HCT116 (cell line): ENCODE measurements around the gene TRAIP. TPM values are rescaled to one million over a fixed set of nuclear protein-coding genes. Genes with fewer than 3 reads are reported as not detected.

ENCODE experiments used
- ATAC-seq: fragments of 200-7000 bp; cut with Tn5 transposase; 2 replicates; pipeline ENCODE4 v1.9.1; 2020; ENCODE audit warnings: mild to moderate bottlenecking, moderate library complexity
- BruUV-seq: library from RNA; stranded (reverse); fragments of 400-500 nt; replicated peaks from 2 replicates; lab custom pipeline; 2021; lab: Mats Ljungman, UMichigan
- CTCF ChIA-PET: fragments of 300-600 bp; sonication (Branson Sonifier 250); formaldehyde crosslinking; loops from one replicate; lab custom pipeline; 2021; ENCODE audit warnings: antibody characterized with exemption; lab: Charles Lee
- POLR2A ChIA-PET: fragments of 300-600, 350-600 bp; sonication (Branson Sonifier 250); formaldehyde crosslinking; loops from one replicate; lab custom pipeline; 2021; ENCODE audit warnings: antibody characterized with exemption; lab: Charles Lee
- RAD21 ChIA-PET, 2 experiments: fragments of 300-600 bp; sonication (Branson Sonifier 250); formaldehyde crosslinking; loops; one replicate each; lab custom pipeline; 2023; ENCODE audit warnings: low total read pairs in 2 of 2; ENCODE audit not compliant: uncharacterized antibody in 2 of 2, unreplicated experiment in 2 of 2, low non-redundant PET in 1 of 2; lab: Charles Lee
- DNase-seq: peaks from one replicate; pipeline ENCODE4 v3.0.0-alpha.2; 2010; ENCODE audit warnings: low read depth, low spot score
- H2AFZ ChIP-seq: fragments of 200-600 bp; shearing (Covaris generic), sonication (generic); 2 replicates; pipeline ENCODE4 v1.6.1; 2017; ENCODE audit warnings: low read depth, mixed run types, mixed read lengths, antibody characterized with exemption, low read length; ENCODE audit not compliant: poor library complexity, severe bottlenecking
- H3K27ac ChIP-seq: 2 replicates; pipeline ENCODE4 v1.5.1; 2012; ENCODE audit warnings: low read depth, low read length
- H3K27me3 ChIP-seq: fragments of 200-600 bp; sonication (generic); 2 replicates; pipeline ENCODE4 v1.6.1; 2016; ENCODE audit warnings: mixed run types, low read length, mixed read lengths; ENCODE audit not compliant: insufficient read depth
- H3K36me3 ChIP-seq, 2 experiments: fragments of 200-500 bp in 1 of 2; fragments of 200-600 bp in 1 of 2; sonication (Bioruptor generic) in 1 of 2; sonication (generic) in 1 of 2; 2 replicates each; pipeline versions ENCODE4 v1.5.1 to v1.6.1; 2014 to 2016; ENCODE audit warnings: low read length in 2 of 2, inconsistent platforms in 1 of 2, mixed read lengths in 1 of 2, mixed run types in 1 of 2; ENCODE audit not compliant: insufficient read depth in 2 of 2, control insufficient read depth in 1 of 2
- H3K4me1 ChIP-seq, 2 experiments: fragments of 200-600 bp in 1 of 2; sonication (generic) in 1 of 2; 2 replicates each; pipeline versions ENCODE4 v1.5.1 to v1.6.1; 2012 to 2017; ENCODE audit warnings: low read length in 2 of 2, inconsistent platforms in 1 of 2, mild to moderate bottlenecking in 1 of 2, mixed read lengths in 1 of 2, mixed run types in 1 of 2, moderate library complexity in 1 of 2; ENCODE audit not compliant: insufficient read depth in 2 of 2, control insufficient read depth in 1 of 2
- H3K4me2 ChIP-seq: fragments of 200-600 bp; sonication (generic); 2 replicates; pipeline ENCODE4 v1.6.1; 2017; ENCODE audit warnings: mixed run types, low read length, mixed read lengths
- H3K4me3 ChIP-seq, 2 experiments: fragments of 200-600 bp in 1 of 2; sonication (generic) in 1 of 2; replicated peaks in 1 of 2; 2 replicates each; pipeline ENCODE4 v1.5.1; 2011 to 2016; ENCODE audit warnings: low read length in 2 of 2, control low read depth in 1 of 2, low read depth in 1 of 2, mild to moderate bottlenecking in 1 of 2, mixed read lengths in 1 of 2, mixed run types in 1 of 2
- H3K79me2 ChIP-seq: fragments of 200-600 bp; sonication (generic); 2 replicates; pipeline ENCODE4 v1.6.1; 2017; ENCODE audit warnings: mild to moderate bottlenecking, mixed run types, low read length, moderate library complexity, mixed read lengths; ENCODE audit not compliant: insufficient read depth
- H3K9ac ChIP-seq: fragments of 200-600 bp; sonication (generic); 2 replicates; pipeline ENCODE4 v1.6.1; 2016; ENCODE audit warnings: low read length, mixed read lengths
- H3K9me2 ChIP-seq: fragments of 200-600 bp; sonication (generic), shearing (Covaris generic); 2 replicates; pipeline ENCODE4 v1.6.1; 2017; ENCODE audit warnings: mixed run types, mild to moderate bottlenecking, moderate library complexity; ENCODE audit not compliant: insufficient read depth
- H3K9me3 ChIP-seq, 2 experiments: fragments of 200-500 bp in 1 of 2; fragments of 200-600 bp in 1 of 2; sonication (Bioruptor generic) in 1 of 2; sonication (generic) in 1 of 2; 2 replicates each; pipeline ENCODE4 v1.6.1; 2014 to 2017; ENCODE audit warnings: low read length in 2 of 2, mixed read lengths in 2 of 2, inconsistent platforms in 1 of 2, low read depth in 1 of 2, mild to moderate bottlenecking in 1 of 2, mixed run types in 1 of 2, moderate library complexity in 1 of 2; ENCODE audit not compliant: control insufficient read depth in 1 of 2, insufficient read depth in 1 of 2
- H4K20me1 ChIP-seq: fragments of 200-600 bp; sonication (generic), shearing (Covaris generic); 2 replicates; pipeline ENCODE4 v1.6.1; 2017; ENCODE audit warnings: mixed run types, mild to moderate bottlenecking, moderate library complexity; ENCODE audit not compliant: insufficient read depth
- ATF3 ChIP-seq: IDR thresholded peaks from 2 replicates; pipeline ENCODE4 v1.6.1; 2012
- CEBPB ChIP-seq: IDR thresholded peaks from 2 replicates; pipeline ENCODE4 v1.6.1; 2012; ENCODE audit warnings: low read depth
- ELF1 ChIP-seq: IDR thresholded peaks from 2 replicates; pipeline ENCODE4 v1.6.1; 2012; ENCODE audit warnings: low read depth, borderline replicate concordance
- JUND ChIP-seq: IDR thresholded peaks from 2 replicates; pipeline ENCODE4 v1.6.1; 2012
- MAX ChIP-seq: IDR thresholded peaks from 2 replicates; pipeline ENCODE4 v1.6.1; 2012
- SIN3A ChIP-seq: IDR thresholded peaks from 2 replicates; pipeline ENCODE4 v1.6.1; 2012; ENCODE audit warnings: low read depth
- SP1 ChIP-seq: IDR thresholded peaks from 2 replicates; pipeline ENCODE4 v1.6.1; 2012; ENCODE audit warnings: low read depth
- TCF7L2 ChIP-seq: IDR thresholded peaks from 2 replicates; pipeline ENCODE4 v1.7.0; 2011; ENCODE audit warnings: borderline replicate concordance, inconsistent platforms; ENCODE audit not compliant: insufficient read depth, insufficient read length; ENCODE audit errors: extremely low read depth
- YY1 ChIP-seq: IDR thresholded peaks from 2 replicates; pipeline ENCODE4 v1.6.1; 2011; ENCODE audit warnings: low read length, low read depth, moderate library complexity, mild to moderate bottlenecking; ENCODE audit not compliant: insufficient replicate concordance; ENCODE audit errors: extremely low read depth
- intact Hi-C: fragments of 100-400 bp; cut with micrococcal nuclease; formaldehyde crosslinking; loops from 2 replicates; pipeline ENCODE4 v1.10.0; 2022
- total RNA-seq: library from RNA; stranded (reverse); gene quantifications from one replicate; pipeline ENCODE4 v1.2.1, GENCODE V29; 2021; ENCODE audit not compliant: unreplicated experiment

The TRAIP gene
- total RNA-seq, 1 experiment from 2014 or later: 25.5 TPM

DNA sequence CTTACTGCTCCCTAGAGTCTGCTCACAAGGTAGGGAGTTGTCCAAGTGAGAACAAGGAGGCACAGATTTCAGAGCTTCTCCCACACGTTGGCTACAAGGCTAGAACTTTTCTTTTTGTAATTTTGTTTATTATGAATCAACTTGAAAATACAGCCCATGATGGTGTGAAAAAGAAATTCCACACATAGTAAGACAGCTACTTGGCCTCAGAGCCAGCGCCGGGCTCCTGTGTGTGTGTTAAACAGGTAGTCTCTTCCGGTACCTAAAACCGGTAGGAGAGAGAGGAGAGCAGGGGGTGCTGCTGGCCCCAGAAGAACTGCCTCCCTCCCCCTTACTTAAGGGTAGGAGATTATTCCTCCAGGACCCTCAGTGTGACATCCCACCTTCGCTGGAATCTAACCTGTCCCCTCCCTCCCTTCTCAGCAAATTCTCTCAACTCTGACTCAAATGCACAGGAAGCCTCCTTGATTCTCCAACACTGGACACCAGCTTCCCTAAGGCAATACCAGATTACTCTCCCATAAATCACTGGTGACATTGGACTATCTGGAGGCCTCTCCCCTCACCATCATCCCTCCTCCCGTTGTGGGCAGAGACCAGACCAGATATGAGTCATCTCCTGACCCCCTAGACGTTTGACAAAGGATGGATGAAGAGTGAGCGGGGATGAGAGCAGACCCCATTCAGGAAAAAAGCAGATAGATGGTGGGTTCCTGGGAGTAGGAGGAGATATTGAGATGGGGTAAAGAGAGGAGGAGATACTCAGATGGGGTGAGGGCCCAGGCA, 65.5 kb downstream of the TRAIP start:
- Histone ChIP-seq H3K79me2 (peaks cover 5% of the 10 kb centered on the region), H3K9me2 (no peaks in the 10 kb centered on the region), H3K27ac (no peak overlapping the region), H2AFZ (no peak overlapping the region), H3K4me1 (peaks cover 5 to 9% of the 10 kb centered on the region in 2 experiments; a peak in 3 of 4 replicates), H3K4me3 (no peak overlapping the region), H3K9me3 (no peaks in the 10 kb centered on the region), H4K20me1 (no peaks in the 10 kb centered on the region), H3K4me2 (no peak overlapping the region), H3K9ac (no peak overlapping the region), H3K27me3 (no peaks in the 10 kb centered on the region), H3K36me3 (no peaks in the 10 kb centered on the region)
- DNase-seq: no peak
- intact Hi-C loops: no loop called here
- POLR2A ChIA-PET: no interaction called here
- TF ChIP-seq SIN3A (no peak), YY1 (no peak), CEBPB (no peak)
- BruUV-seq: no TSS peak
- CTCF ChIA-PET: no interaction called here
- ATAC-seq: no peak
- RAD21 ChIA-PET: no interaction called here

GRCh38 chr3:49788056-49788455, 68.3 kb downstream of the TRAIP start:
- no peak for ATAC-seq
- intact Hi-C loops: no loop called here
- POLR2A ChIA-PET: interaction anchor here (0.6 kb wide), 1 partner anchor 112 kb away, joined by 4 read pairs; no protein-coding TSS in a partner anchor

More at GRCh38 chr3:49788056-49788455, 68.3 kb downstream of the TRAIP start:
- DNase-seq: no peak
- Histone ChIP-seq H3K4me3 (no peak overlapping the region), H3K9ac (no peak overlapping the region), H3K9me2 (no peaks in the 10 kb centered on the region), H2AFZ (no peak overlapping the region), H3K9me3 (no peaks in the 10 kb centered on the region), H3K36me3 (peaks cover 0 to 3% of the 10 kb centered on the region in 2 experiments; a peak in 1 of 4 replicates), H3K27me3 (no peaks in the 10 kb centered on the region), H3K4me1 (peaks cover 7 to 18% of the 10 kb centered on the region in 2 experiments; a peak in 3 of 4 replicates), H3K79me2 (peaks cover 32% of the 10 kb centered on the region), H4K20me1 (no peaks in the 10 kb centered on the region), H3K4me2 (no peak overlapping the region), H3K27ac (no peak overlapping the region)
- RAD21 ChIA-PET: no interaction called here
- no TSS peak for BruUV-seq
- no peak for TF ChIP-seq MAX
- TF ChIP-seq JUND: no peak
- TF ChIP-seq ELF1: no peak
- TF ChIP-seq SP1: no peak
- no peak for TF ChIP-seq TCF7L2
- TF ChIP-seq ATF3: no peak
- CTCF ChIA-PET: interaction anchor here (2.9 kb wide), 1 partner anchor 15 kb away, joined by 15 read pairs; the partner anchor contains the start of gene INKA1
